IMR-90 (cell line): ENCODE measurements around the gene RELN. TPM values are rescaled to one million over a fixed set of nuclear protein-coding genes. Genes with fewer than 3 reads are reported as not detected.

ENCODE experiments used
- ATAC-seq: fragments of 200-7000 bp; cut with Tn5 transposase; 2 replicates; pipeline ENCODE4 v1.9.1; 2020; ENCODE audit warnings: low read depth, mild to moderate bottlenecking, moderate library complexity
- BruUV-seq: library from RNA; stranded (reverse); fragments of 400-500 nt; replicated peaks from 2 replicates; lab custom pipeline; 2021; lab: Mats Ljungman, UMichigan
- CTCF ChIA-PET: fragments of 300-600 bp; formaldehyde crosslinking; extraction: SDS; loops from one replicate; lab custom pipeline; 2021; ENCODE audit warnings: antibody characterized with exemption; lab: Yijun Ruan, JAX
- POLR2A ChIA-PET: fragments of 300-600 bp; sonication (Branson Sonifier 250); formaldehyde crosslinking; loops from one replicate; lab custom pipeline; 2022; ENCODE audit warnings: antibody characterized with exemption; ENCODE audit not compliant: unreplicated experiment; lab: Charles Lee
- DNase-seq: peaks from one replicate; pipeline ENCODE4 v3.0.0; 2013
- H2AFZ ChIP-seq: replicated peaks from 2 replicates; pipeline ENCODE3; 2013; ENCODE audit warnings: low read length, mild to moderate bottlenecking; ENCODE audit not compliant: poor library complexity
- H2AK5ac ChIP-seq: 2 replicates; pipeline ENCODE4 v1.6.1; 2013; ENCODE audit warnings: low read depth, low read length, inconsistent platforms
- H2AK9ac ChIP-seq: replicated peaks from 2 replicates; pipeline ENCODE3; 2013; ENCODE audit warnings: mild to moderate bottlenecking, low read depth, low read length, moderate library complexity; ENCODE audit not compliant: poor library complexity
- H2BK120ac ChIP-seq: 2 replicates; pipeline ENCODE4 v1.6.1; 2013; ENCODE audit warnings: low read depth, low read length, inconsistent platforms
- H2BK15ac ChIP-seq: 3 replicates; pipeline ENCODE4 v1.6.1; 2013; ENCODE audit warnings: low read depth, low read length, inconsistent platforms
- H2BK20ac ChIP-seq: 2 replicates; pipeline ENCODE4 v1.6.1; 2013; ENCODE audit warnings: low read depth, mild to moderate bottlenecking, inconsistent platforms, low read length, moderate library complexity
- H2BK5ac ChIP-seq: 2 replicates; pipeline ENCODE4 v1.6.1; 2013; ENCODE audit warnings: mild to moderate bottlenecking, low read depth, low read length, inconsistent platforms; ENCODE audit not compliant: poor library complexity, severe bottlenecking
- H3K14ac ChIP-seq: replicated peaks from 2 replicates; pipeline ENCODE4 v1.6.1; 2013; ENCODE audit warnings: low read depth, low read length, inconsistent platforms
- H3K18ac ChIP-seq: 2 replicates; pipeline ENCODE4 v1.6.1; 2013; ENCODE audit warnings: low read depth, low read length, control low read depth
- H3K23ac ChIP-seq: 2 replicates; pipeline ENCODE4 v1.6.1; 2013; ENCODE audit warnings: low read depth, low read length, inconsistent platforms
- H3K27ac ChIP-seq: 2 replicates; pipeline ENCODE4 v1.5.1; 2013; ENCODE audit warnings: mild to moderate bottlenecking, control low read depth, low read length; ENCODE audit not compliant: insufficient read depth
- H3K27me3 ChIP-seq: 2 replicates; pipeline ENCODE4 v1.6.1; 2013; ENCODE audit warnings: low read length; ENCODE audit not compliant: control insufficient read depth, insufficient read depth
- H3K36me3 ChIP-seq: 2 replicates; pipeline ENCODE4 v1.6.1; 2013; ENCODE audit warnings: low read length, mixed read lengths; ENCODE audit not compliant: control insufficient read depth, insufficient read depth
- H3K4ac ChIP-seq: 2 replicates; pipeline ENCODE4 v1.6.1; 2013; ENCODE audit warnings: low read depth, low read length, inconsistent platforms
- H3K4me1 ChIP-seq: 2 replicates; pipeline ENCODE4 v1.6.1; 2013; ENCODE audit warnings: low read length, mixed read lengths; ENCODE audit not compliant: control insufficient read depth, insufficient read depth
- H3K4me2 ChIP-seq: 2 replicates; pipeline ENCODE4 v1.6.1; 2013; ENCODE audit warnings: low read depth, mild to moderate bottlenecking, control low read depth, low read length, moderate library complexity
- H3K4me3 ChIP-seq: 2 replicates; pipeline ENCODE4 v1.5.1; 2013; ENCODE audit warnings: low read depth, mild to moderate bottlenecking, control low read depth, low read length, moderate library complexity; ENCODE audit not compliant: insufficient read depth
- H3K56ac ChIP-seq: 2 replicates; pipeline ENCODE4 v1.6.1; 2013; ENCODE audit warnings: low read length, inconsistent platforms; ENCODE audit not compliant: insufficient read depth; ENCODE audit errors: extremely low read depth
- H3K79me1 ChIP-seq, 2 experiments: 2 replicates each; pipeline ENCODE4 v1.6.1; 2013; ENCODE audit warnings: low read length in 2 of 2, inconsistent platforms in 1 of 2, low read depth in 1 of 2
- H3K9ac ChIP-seq: 2 replicates; pipeline ENCODE4 v1.6.1; 2013; ENCODE audit warnings: low read depth, low read length, control low read depth
- H3K9me1 ChIP-seq: 2 replicates; pipeline ENCODE4 v1.6.1; 2013; ENCODE audit warnings: low read length, inconsistent platforms; ENCODE audit not compliant: insufficient read depth
- H3K9me3 ChIP-seq: 2 replicates; pipeline ENCODE4 v1.6.1; 2013; ENCODE audit warnings: low read length; ENCODE audit not compliant: control insufficient read depth, insufficient read depth
- H4K20me1 ChIP-seq: 2 replicates; pipeline ENCODE4 v1.6.1; 2013; ENCODE audit warnings: low read length, inconsistent platforms; ENCODE audit not compliant: insufficient read depth
- H4K5ac ChIP-seq: 2 replicates; pipeline ENCODE4 v1.6.1; 2013; ENCODE audit warnings: mild to moderate bottlenecking, low read depth, low read length, control low read depth
- H4K8ac ChIP-seq, 2 experiments: 2 replicates each; pipeline ENCODE4 v1.6.1; 2013; ENCODE audit warnings: low read depth in 2 of 2, low read length in 2 of 2, control low read depth in 1 of 2, inconsistent platforms in 1 of 2
- H4K91ac ChIP-seq: 2 replicates; pipeline ENCODE4 v1.6.1; 2013; ENCODE audit warnings: low read depth, low read length, inconsistent platforms; ENCODE audit not compliant: insufficient read depth
- BHLHE40 ChIP-seq: fragments of 150-350 bp; IDR thresholded peaks from 2 replicates; pipeline ENCODE4 v1.6.1; 2016; ENCODE audit warnings: mild to moderate bottlenecking, low read depth, low read length
- CEBPB ChIP-seq: IDR thresholded peaks from 2 replicates; pipeline ENCODE4 v1.6.1; 2012; ENCODE audit warnings: low read depth, low read length, improper control_type of control experiment
- CHD1 ChIP-seq: IDR thresholded peaks from 2 replicates; pipeline ENCODE4 v1.6.1; 2012; ENCODE audit warnings: low read depth, low read length, improper control_type of control experiment
- CTCF ChIP-seq: conservative IDR thresholded peaks from 2 replicates; pipeline ENCODE4 v1.5.1; 2012; ENCODE audit warnings: mild to moderate bottlenecking, low read depth, low read length, improper control_type of control experiment
- ELK1 ChIP-seq: fragments of 150-350 bp; IDR thresholded peaks from 2 replicates; pipeline ENCODE4 v1.6.1; 2016; ENCODE audit warnings: low read depth, mild to moderate bottlenecking, low read length, moderate library complexity, borderline replicate concordance
- FOS ChIP-seq: fragments of 150-350 bp; IDR thresholded peaks from 2 replicates; pipeline ENCODE4 v1.6.1; 2016; ENCODE audit warnings: low read depth, low read length
- MAFK ChIP-seq: IDR thresholded peaks from 2 replicates; pipeline ENCODE4 v1.6.1; 2012; ENCODE audit warnings: low read depth, low read length, improper control_type of control experiment
- MXI1 ChIP-seq: IDR thresholded peaks from 2 replicates; pipeline ENCODE4 v1.6.1; 2012; ENCODE audit warnings: low read depth, mild to moderate bottlenecking, low read length, moderate library complexity, borderline replicate concordance
- NFE2L2 ChIP-seq: fragments of 150-350 bp; IDR thresholded peaks from 2 replicates; pipeline ENCODE4 v1.6.1; 2016; ENCODE audit warnings: low read depth, mild to moderate bottlenecking, low read length
- POLR2A ChIP-seq: IDR thresholded peaks from 2 replicates; pipeline ENCODE4 v1.6.1; 2012; ENCODE audit warnings: mild to moderate bottlenecking, low read depth, low read length
- RAD21 ChIP-seq: IDR thresholded peaks from 2 replicates; pipeline ENCODE4 v1.6.1; 2012; ENCODE audit warnings: low read length, improper control_type of control experiment
- RCOR1 ChIP-seq: IDR thresholded peaks from 2 replicates; pipeline ENCODE4 v1.6.1; 2012; ENCODE audit warnings: mild to moderate bottlenecking, low read length, improper control_type of control experiment; ENCODE audit not compliant: insufficient replicate concordance
- RFX5 ChIP-seq: IDR thresholded peaks from 2 replicates; pipeline ENCODE4 v1.8.0; 2012; ENCODE audit warnings: low read depth, mild to moderate bottlenecking, low read length, moderate library complexity
- SMC3 ChIP-seq: fragments of 150-350 bp; IDR thresholded peaks from 2 replicates; pipeline ENCODE4 v1.6.1; 2016; ENCODE audit warnings: low read depth, mild to moderate bottlenecking, antibody characterized with exemption, low read length, moderate library complexity
- WGBS, 2 experiments: methylation state at CpG; one replicate each; pipeline versions ENCODE4 v1.1.5 to v1.1.7; 2013; ENCODE audit warnings: missing lambda C conversion rate in 2 of 2; ENCODE audit not compliant: insufficient read length in 1 of 2; ENCODE audit errors: extremely low coverage in 2 of 2; 5-methylcytosine and 5-hydroxymethylcytosine counted together
- dilution Hi-C: fragments of 300-500 bp; cut with HindIII; formaldehyde crosslinking; loops from one replicate; pipeline ENCODE4 v1.14.3; 2018; ENCODE audit warnings: low sequenced_read_pairs; ENCODE audit not compliant: unreplicated experiment
- in situ Hi-C: fragments of 300-500 bp; cut with MboI; formaldehyde crosslinking; loops from 3 replicates; pipeline ENCODE4 v1.14.3; 2019; ENCODE audit warnings: low sequenced_read_pairs, inconsistent platforms, mixed read lengths
- intact Hi-C: fragments of 100-400 bp; cut with micrococcal nuclease; formaldehyde crosslinking; loops from 2 replicates; pipeline ENCODE4 v1.10.0; 2022
- polyA plus RNA-seq, 3 experiments: library from polyadenylated mRNA; depleted of rRNA; stranded (reverse); fragments of >200 nt; gene quantifications; 2 replicates each; pipeline ENCODE4 v1.2.3, GENCODE V29; 2012; ENCODE audit warnings: low replicate concordance in 1 of 3
- total RNA-seq: library from RNA; depleted of rRNA; stranded (reverse); fragments of >200 nt; gene quantifications from 2 replicates; pipeline ENCODE4 v1.2.3, GENCODE V29; 2012

The RELN gene
- total and polyA plus RNA-seq, 2 of the 4 experiments (the other 2 are of a cell fraction), result 14.7 to 23.7 TPM

- Histone ChIP-seq H3K9me1 (no peaks in the 10 kb centered on the region), H2AFZ (no peak overlapping the region), H3K27me3 (no peaks in the 10 kb centered on the region), H3K18ac (no peak overlapping the region), H3K56ac (no peak overlapping the region), H3K9me3 (no peaks in the 10 kb centered on the region), H4K5ac (no peak overlapping the region), H3K4me2 (no peak overlapping the region), H2AK5ac (no peak overlapping the region), H3K14ac (no peak overlapping the region), H4K91ac (no peak overlapping the region), H3K23ac (no peak overlapping the region), H4K8ac (no peak overlapping the region), H3K27ac (no peak overlapping the region), H2BK5ac (no peak overlapping the region), H3K79me1 (no peaks in the 10 kb centered on the region), H3K4ac (no peak overlapping the region), H2BK20ac (no peak overlapping the region), H2BK120ac (no peak overlapping the region), H2AK9ac (no peak overlapping the region), H3K4me3 (no peak overlapping the region), H3K36me3 (no peaks in the 10 kb centered on the region), H3K4me1 (no peaks in the 10 kb centered on the region; the same call in 1 of the 2 replicates), H3K9ac (no peak overlapping the region), H4K20me1 (no peaks in the 10 kb centered on the region), H2BK15ac (no peak overlapping the region)
- dilution Hi-C loops, result no loop called here
- TF ChIP-seq RAD21 (no peak), RCOR1 (no peak), FOS (no peak), MAFK (no peak), NFE2L2 (no peak), CEBPB (no peak), RFX5 (no peak), CHD1 (no peak), ELK1 (no peak), BHLHE40 (no peak), SMC3 (no peak), MXI1 (no peak), CTCF (no peak), POLR2A (no peak)
- CTCF ChIA-PET, result no interaction called here
- 58% methylated on average over 2 of the region's 5 CpGs; no CpG with 5 or more reads in 1 of the 2 experiments for WGBS, 2 experiments
- no peak for ATAC-seq
- in situ Hi-C loops, result no loop called here
- POLR2A ChIA-PET, result no interaction called here
- intact Hi-C loops, result no loop called here
- no TSS peak for BruUV-seq
- DNase-seq, result no peak
Measured at GRCh38 chr7:103865442-103865841, 124.0 kb downstream of the RELN start.
